Fibroblast of lung (primary cell): ENCODE data around the gene BRD7. TPM values are rescaled to one million over a fixed set of nuclear protein-coding genes. Genes with fewer than 3 reads are reported as not detected.

Source experiments
- DNase-seq, 2 donors: peaks; one replicate each; pipeline versions ENCODE4 v3.0.0 to v3.0.0-alpha.2; 2010; ENCODE audit warnings: low read depth in 2 of 2
- H2AFZ ChIP-seq: 2 replicates; pipeline ENCODE4 v1.5.1; 2012; ENCODE audit warnings: low read length, control low read depth, inconsistent platforms
- H3K27ac ChIP-seq: 2 replicates; pipeline ENCODE4 v1.5.1; 2011; ENCODE audit warnings: low read length, control low read depth; ENCODE audit not compliant: insufficient read depth
- H3K27me3 ChIP-seq: 2 replicates; pipeline ENCODE4 v1.5.1; 2011; ENCODE audit warnings: mild to moderate bottlenecking, low read length; ENCODE audit not compliant: control insufficient read depth, insufficient read depth
- H3K36me3 ChIP-seq: 2 replicates; pipeline ENCODE4 v1.5.1; 2011; ENCODE audit warnings: low read length; ENCODE audit not compliant: control insufficient read depth, insufficient read depth
- H3K4me1 ChIP-seq: 2 replicates; pipeline ENCODE4 v1.5.1; 2011; ENCODE audit warnings: low read length; ENCODE audit not compliant: control insufficient read depth, insufficient read depth; ENCODE audit errors: extremely low read depth
- H3K4me2 ChIP-seq: 2 replicates; pipeline ENCODE4 v1.5.1; 2011; ENCODE audit warnings: low read length, control low read depth; ENCODE audit not compliant: insufficient read depth; ENCODE audit errors: extremely low read depth
- H3K4me3 ChIP-seq, 4 experiments: fragments of 200-600 bp in 1 of 4; sonication (generic) in 1 of 4; replicated peaks in 1 of 4; 2 replicates each; pipeline ENCODE4 v1.5.1; 2011 to 2016; ENCODE audit warnings: low read length in 4 of 4, low read depth in 3 of 4, mild to moderate bottlenecking in 3 of 4, control low read depth in 2 of 4, inconsistent platforms in 1 of 4, mixed read lengths in 1 of 4; ENCODE audit not compliant: insufficient read depth in 1 of 4; ENCODE audit errors: control extremely low read depth in 1 of 4
- H3K79me2 ChIP-seq: 2 replicates; pipeline ENCODE4 v1.5.1; 2012; ENCODE audit warnings: mild to moderate bottlenecking, low read length, inconsistent platforms; ENCODE audit not compliant: control insufficient read depth, insufficient read depth
- H3K9ac ChIP-seq: 2 replicates; pipeline ENCODE4 v1.5.1; 2011; ENCODE audit warnings: mild to moderate bottlenecking, low read length, control low read depth; ENCODE audit not compliant: insufficient read depth
- H3K9me3 ChIP-seq: 2 replicates; pipeline ENCODE4 v1.5.1; 2012; ENCODE audit warnings: low read depth, low read length; ENCODE audit not compliant: control insufficient read depth, insufficient read depth
- H4K20me1 ChIP-seq: 2 replicates; pipeline ENCODE4 v1.5.1; 2011; ENCODE audit warnings: low read length; ENCODE audit not compliant: control insufficient read depth, insufficient read depth; ENCODE audit errors: extremely low read depth
- CTCF ChIP-seq, 2 donors: IDR thresholded peaks in 1 of 2; conservative IDR thresholded peaks in 1 of 2; 1 replicate in 1 of 2; 2 replicates in 1 of 2; pipeline ENCODE4 v1.5.1; 2011 to 2012; ENCODE audit warnings: low read length in 2 of 2, control low read depth in 1 of 2, inconsistent platforms in 1 of 2, low read depth in 1 of 2, mild to moderate bottlenecking in 1 of 2
- EZH2 ChIP-seq: IDR thresholded peaks from 2 replicates; pipeline ENCODE4 v1.5.1; 2012; ENCODE audit warnings: low read length, control low read depth, mild to moderate bottlenecking; ENCODE audit errors: missing control alignments
- polyA minus RNA-seq: library from RNA; depleted of rRNA, polyadenylated mRNA; stranded (reverse); fragments of >200 nt; gene quantifications from 2 replicates; pipeline ENCODE4 v1.2.3, GENCODE V29; 2011; ENCODE audit warnings: low replicate concordance
- polyA plus RNA-seq, 2 donors: library from polyadenylated mRNA; depleted of rRNA in 1 of 2; stranded (reverse) in 1 of 2; unstranded in 1 of 2; fragments of >200 nt; gene quantifications; 2 replicates each; pipeline ENCODE4 v1.2.1, GENCODE V29; 2011 to 2012; ENCODE audit warnings: missing spikeins in 1 of 2
- total RNA-seq: library from RNA; depleted of rRNA; stranded (reverse); fragments of >200 nt; gene quantifications from 2 replicates; pipeline ENCODE4 v1.2.1, GENCODE V29; 2014

BRD7 gene
- total RNA-seq: 39.3 and 50.0 TPM in 2 replicates
- 51.5 and 53.4 TPM in 2 replicates for polyA plus RNA-seq
- 38.5 and 42.8 TPM in 2 replicates for polyA plus RNA-seq (2012)
- polyA minus RNA-seq: 8.5 and 23.7 TPM in 2 replicates

GRCh38 chr16:50368410-50369132, at the start of gene BRD7:
BRD7 (minus strand) TSS chr16:50368988; CDS start chr16:50368774, 214 bp downstream.
- peaks cover 5% of the 10 kb centered on the region for H3K4me1 ChIP-seq
- TF ChIP-seq CTCF (conservative IDR thresholded peaks at IDR 0.05 in 1 of 2, IDR thresholded peaks at IDR 0.05 in 1 of 2; ENCODE audit: low read depth in 1 of 2, low read length in 2 of 2) (peak in 1 of 2 donors; percentile 13), EZH2 (no peak)
- no peaks in the 10 kb centered on the region for H3K36me3 ChIP-seq
- H4K20me1 ChIP-seq: no peaks in the 10 kb centered on the region
- peak within 1 kb of the TSS; percentile 81 for H3K4me2 ChIP-seq
- peak within 1 kb of the TSS; percentile 74 for H3K9ac ChIP-seq
- DNase-seq: peak; percentile 48 to 49
- H3K4me3 ChIP-seq: peak within 1 kb of the TSS; percentile 52 to 76 (median 66)
- H3K27me3 ChIP-seq: no peaks in the 10 kb centered on the region
- no peaks in the 10 kb centered on the region for H3K9me3 ChIP-seq
- peak within 1 kb of the TSS; percentile 35 for H3K27ac ChIP-seq
- peaks cover 21% of the 10 kb centered on the region for H3K79me2 ChIP-seq
- H2AFZ ChIP-seq: peak within 1 kb of the TSS; percentile 99

GRCh38 chr16:50416388-50416787, 47.6 kb upstream of the BRD7 start:
- Histone ChIP-seq H3K27me3 (no peaks in the 10 kb centered on the region), H3K9ac (no peak overlapping the region), H3K27ac (no peak overlapping the region), H3K79me2 (no peaks in the 10 kb centered on the region), H3K4me1 (no peaks in the 10 kb centered on the region), H2AFZ (no peak overlapping the region), H3K4me2 (no peak overlapping the region), H3K36me3 (no peaks in the 10 kb centered on the region), H4K20me1 (no peaks in the 10 kb centered on the region), H3K4me3 (no peak overlapping the region), H3K9me3 (no peaks in the 10 kb centered on the region)
- TF ChIP-seq CTCF (conservative IDR thresholded peaks at IDR 0.05 in 1 of 2, IDR thresholded peaks at IDR 0.05 in 1 of 2; ENCODE audit: low read depth in 1 of 2, low read length in 2 of 2) (no peak), EZH2 (no peak)
- DNase-seq: no peak

- no peaks in the 10 kb centered on the region for H3K9me3 ChIP-seq
- H4K20me1 ChIP-seq: no peaks in the 10 kb centered on the region
- no peaks in the 10 kb centered on the region for H3K36me3 ChIP-seq
- H3K79me2 ChIP-seq: no peaks in the 10 kb centered on the region
- H3K27me3 ChIP-seq: no peaks in the 10 kb centered on the region
- no peak overlapping the region for H3K4me2 ChIP-seq
- no peak for DNase-seq
- no peak overlapping the region for H2AFZ ChIP-seq
- H3K27ac ChIP-seq: no peak overlapping the region
- TF ChIP-seq CTCF (conservative IDR thresholded peaks at IDR 0.05 in 1 of 2, IDR thresholded peaks at IDR 0.05 in 1 of 2; ENCODE audit: low read depth in 1 of 2, low read length in 2 of 2) (no peak), EZH2 (no peak)
- H3K4me3 ChIP-seq: no peak overlapping the region
- H3K4me1 ChIP-seq: no peaks in the 10 kb centered on the region
- H3K9ac ChIP-seq: no peak overlapping the region
Observed at GRCh38 chr16:50414152-50414551, 45.4 kb upstream of the BRD7 start.
